ENCODE measurements around the gene TMCC2. TPM values are rescaled to one million over a fixed set of nuclear protein-coding genes. Genes with fewer than 3 reads are reported as not detected.

TMCC2 gene
- total RNA-seq, 1 experiment from 2014 or later: 0.08 TPM

Other genes starting within 250 kb of the TMCC2 start
- not detected in 2 replicates for gene CNTN2, start 184.7 kb upstream of the TMCC2 start, total RNA-seq (2014; rRNA removed; shearing (Covaris generic))
- 0.92 and 1.5 TPM in 2 replicates for gene TMEM81, start 143.5 kb upstream of the TMCC2 start, total RNA-seq (2014; rRNA removed; shearing (Covaris generic))
- gene RBBP5, start 106.0 kb upstream of the TMCC2 start, total RNA-seq (2014; rRNA removed; shearing (Covaris generic)): 10.7 and 12.2 TPM in 2 replicates
- 1.2 and 1.7 TPM in 2 replicates for gene DSTYK, start 16.2 kb upstream of the TMCC2 start, total RNA-seq (2014; rRNA removed; shearing (Covaris generic))
- gene NUAK2, start 93.8 kb downstream of the TMCC2 start, total RNA-seq (2014; rRNA removed; shearing (Covaris generic)): 2.4 and 3.9 TPM in 2 replicates
- not detected in 2 replicates for gene KLHDC8A, start 129.0 kb downstream of the TMCC2 start, total RNA-seq (2014; rRNA removed; shearing (Covaris generic))
- gene LEMD1, start 194.1 kb downstream of the TMCC2 start, total RNA-seq (2014; rRNA removed; shearing (Covaris generic)): 3.8 and 7.1 TPM in 2 replicates
- gene BLACAT1, start 228.1 kb downstream of the TMCC2 start, total RNA-seq (2014; rRNA removed; shearing (Covaris generic)): 1.8 and 1.9 TPM in 2 replicates